ENCODE results near the gene TDP1.

TDP1 gene

DNA sequence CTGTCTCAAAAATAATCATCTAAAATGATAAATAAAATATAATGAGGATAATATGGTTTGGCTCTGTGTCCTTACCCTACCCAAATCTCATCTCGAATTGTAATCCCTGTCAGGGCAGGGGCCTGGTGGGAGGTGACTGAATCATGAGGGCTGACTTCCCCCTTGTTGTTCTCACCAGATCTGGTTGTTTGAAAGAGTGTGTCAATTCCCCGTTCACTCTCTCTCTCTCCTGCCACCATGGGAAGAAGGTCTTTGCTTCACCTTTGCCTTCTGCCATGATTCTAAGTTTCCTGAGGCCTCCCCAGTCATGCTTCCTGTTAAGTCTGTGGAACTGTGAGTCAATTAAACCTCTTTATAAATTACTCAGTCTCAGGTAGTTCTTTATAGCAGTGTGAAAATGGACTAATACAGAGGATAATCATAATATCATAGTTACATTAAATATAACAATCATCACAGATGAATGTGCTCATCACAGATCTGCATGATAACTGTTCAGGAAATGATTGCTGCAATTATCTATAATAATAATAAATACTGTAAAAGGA lies 13.8 kb upstream of the TDP1 start:
- DNase-seq (ENCODE audit: low spot score) = no peak

DNA sequence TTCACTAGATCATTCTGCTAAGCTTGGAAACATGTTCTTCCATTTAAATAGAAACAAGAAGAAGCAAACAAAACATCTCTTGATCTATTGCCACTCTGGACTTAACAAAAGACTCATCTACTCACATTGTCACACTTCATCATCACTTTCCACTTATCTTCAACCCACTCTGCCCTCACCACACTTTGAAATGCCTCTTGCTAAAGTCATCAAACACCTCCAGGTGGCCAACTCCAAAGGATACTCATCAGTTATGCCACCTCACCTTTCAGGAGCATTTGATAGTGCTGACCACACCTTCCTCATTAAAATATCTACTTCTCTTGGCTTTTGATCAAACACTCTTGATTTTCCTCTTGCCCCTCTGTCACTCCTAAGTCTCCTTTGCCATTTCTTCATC lies 8.4 kb upstream of the TDP1 start:
- DNase-seq (ENCODE audit: low spot score) = no peak

- DNase-seq (ENCODE audit: low spot score) = no peak
Measured at GRCh38 chr14:89952576-89952975, 3.2 kb upstream of the TDP1 start.

DNA sequence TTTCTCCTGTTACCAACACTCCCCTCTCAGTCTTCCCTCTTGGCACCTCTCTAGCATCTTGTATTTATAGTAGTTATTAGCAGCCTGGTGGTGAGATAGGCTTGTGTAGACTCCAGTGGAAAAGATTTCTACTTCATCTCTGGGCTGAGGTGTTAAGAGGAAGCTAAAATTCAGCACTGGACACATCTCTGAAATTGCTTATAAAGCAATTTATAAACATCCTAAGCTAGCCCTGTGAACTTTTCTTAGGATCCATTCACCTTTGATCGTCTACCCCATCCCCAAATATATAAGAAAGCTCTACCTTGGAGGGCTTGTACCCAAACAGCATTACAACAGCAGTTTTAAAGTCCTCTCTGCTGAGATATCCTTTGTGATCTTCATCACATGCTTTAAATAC lies 2.1 kb upstream of the TDP1 start:
- no peak for DNase-seq (ENCODE audit: low spot score)

GRCh38 chr14:89954070-89955021 lies 1.4 kb upstream of the TDP1 start, which contains the start of gene EFCAB11:
EFCAB11 (minus strand) TSS chr14:89954730; CDS start chr14:89954660, 70 bp downstream.
- peak; percentile 96 for DNase-seq (ENCODE audit: low spot score)

- DNase-seq (ENCODE audit: low spot score) = no peak
Measured at GRCh38 chr14:89955022-89955744, 544 bp upstream of the TDP1 start.

DNA sequence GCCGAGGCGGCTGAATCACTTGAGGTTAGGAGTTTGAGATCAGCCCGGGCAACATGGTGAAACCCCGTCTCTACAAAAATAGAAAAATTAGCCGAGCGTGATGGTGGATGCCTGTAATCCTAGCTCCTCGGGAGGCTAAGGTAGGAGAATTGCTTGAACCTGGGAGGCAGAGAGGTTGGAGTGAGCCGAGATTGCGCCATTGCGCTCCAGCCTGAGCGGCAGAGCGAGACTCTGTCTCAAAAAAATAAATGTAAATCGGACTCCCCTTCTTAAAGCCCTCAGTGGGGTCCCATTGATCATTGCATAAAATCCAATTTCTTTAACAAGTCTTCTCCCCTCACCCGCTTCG lies 908 bp downstream of the TDP1 start:
- no peak for DNase-seq (ENCODE audit: low spot score)

DNA sequence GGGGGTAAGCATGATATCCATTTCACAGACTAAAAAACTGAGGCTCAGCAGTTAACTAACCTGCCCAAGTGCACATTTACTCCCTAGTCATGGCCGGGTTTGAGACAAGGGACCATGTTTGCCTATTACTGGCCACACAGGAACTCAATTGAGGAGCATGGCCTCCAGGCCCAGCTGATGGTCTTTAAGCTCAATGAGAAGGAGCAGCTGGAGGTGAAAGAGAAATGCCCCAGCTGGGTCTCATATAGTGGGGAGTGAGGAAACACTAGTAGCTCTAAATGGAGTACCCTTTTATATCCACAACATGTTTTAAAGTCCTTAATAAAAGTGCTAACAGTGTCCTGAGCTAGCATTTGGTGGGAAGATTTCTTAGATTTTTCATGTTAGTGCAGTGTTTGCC lies 1.6 kb downstream of the TDP1 start:
- no peak for DNase-seq (ENCODE audit: low spot score)

DNA sequence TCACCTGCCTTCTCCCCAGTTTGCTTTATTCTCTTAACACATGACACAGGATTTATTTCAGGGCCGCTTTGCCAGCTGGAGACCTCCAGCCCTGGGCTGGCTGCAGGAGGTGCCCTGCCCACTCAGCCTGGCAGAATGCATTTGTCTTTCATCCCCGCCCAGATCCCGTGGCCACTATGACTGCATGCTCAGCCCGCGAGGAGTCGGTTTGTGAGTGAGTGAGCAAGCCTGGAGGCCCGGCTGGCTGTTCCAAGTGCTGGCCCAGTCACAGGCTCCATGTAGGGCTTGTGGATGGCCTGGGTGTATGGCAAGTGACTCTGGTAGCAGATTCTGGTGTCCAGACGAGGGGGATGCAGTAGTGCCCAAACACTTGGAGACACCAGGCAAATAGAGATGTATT lies 2.1 kb downstream of the TDP1 start:
- DNase-seq (ENCODE audit: low spot score) = no peak

- DNase-seq (ENCODE audit: low spot score) = no peak
Measured at GRCh38 chr14:89958966-89959365, 3.2 kb downstream of the TDP1 start.

DNA sequence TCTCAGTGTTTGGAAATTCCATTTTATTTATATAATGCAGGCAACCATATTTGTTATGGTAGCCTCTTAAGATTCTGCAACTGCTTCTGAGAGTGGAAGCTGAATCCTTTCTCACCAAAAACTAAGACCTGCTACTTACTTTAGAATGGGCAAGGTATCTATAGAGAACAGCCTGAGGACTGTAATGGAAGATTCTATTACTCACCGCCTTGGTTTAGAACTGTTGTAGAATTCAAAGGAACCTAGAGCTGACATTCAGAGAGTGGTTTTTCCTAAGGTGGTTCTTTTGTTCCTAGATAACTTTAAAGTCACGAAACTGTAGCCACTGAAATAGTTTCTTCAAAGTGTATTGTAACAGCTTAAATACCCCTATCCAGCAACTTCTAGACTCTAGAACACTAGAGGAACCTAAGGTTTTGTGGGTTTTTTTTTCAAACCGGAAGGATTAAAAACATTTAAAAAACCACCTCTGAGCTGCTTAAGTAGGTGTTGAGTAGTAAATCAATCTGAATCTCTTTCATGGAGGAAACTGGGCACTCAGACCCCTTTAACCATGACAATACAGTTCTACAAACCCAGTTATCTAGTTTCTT lies 4.2 kb downstream of the TDP1 start:
- DNase-seq (ENCODE audit: low spot score) = no peak

GRCh38 chr14:89960914-89961313 lies 5.2 kb downstream of the TDP1 start:
- no peak for DNase-seq (ENCODE audit: low spot score)

GRCh38 chr14:89963288-89963978 lies 7.7 kb downstream of the TDP1 start:
- no peak for DNase-seq (ENCODE audit: low spot score)

- DNase-seq (ENCODE audit: low spot score) = no peak
Measured at GRCh38 chr14:89965839-89966238, 10.1 kb downstream of the TDP1 start.

DNA sequence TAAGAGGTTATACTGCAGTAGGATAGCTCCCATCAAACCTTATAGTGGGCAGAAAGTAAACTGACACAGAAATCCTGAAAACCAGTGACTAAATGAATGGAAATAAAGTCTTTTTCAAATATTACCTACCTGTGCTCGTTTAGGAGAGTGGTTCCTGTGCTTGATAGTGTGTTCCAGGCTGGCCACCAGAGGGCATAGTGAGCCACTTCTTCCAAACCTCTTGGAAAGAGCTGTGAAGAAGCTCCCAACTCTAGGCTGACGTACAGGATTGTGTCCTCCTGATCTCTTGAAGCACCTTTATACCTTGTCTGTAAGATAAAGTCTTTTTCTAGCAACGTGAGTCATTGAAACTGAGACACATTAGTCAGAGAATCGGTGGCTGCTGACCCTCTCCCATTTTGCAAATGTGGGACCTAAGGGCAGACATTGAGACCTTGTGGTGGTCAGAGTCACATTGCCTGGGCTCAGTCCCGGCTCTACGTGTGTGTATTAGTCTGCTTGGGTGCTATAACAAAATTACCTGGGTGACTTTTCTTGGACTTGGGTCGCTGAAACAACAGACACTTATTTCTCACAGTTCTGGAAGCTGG lies 17.6 kb downstream of the TDP1 start:
- DNase-seq (ENCODE audit: low spot score) = peak; percentile 58

- no peak for DNase-seq (ENCODE audit: low spot score)
Measured at GRCh38 chr14:89977668-89978067, 21.9 kb downstream of the TDP1 start.

- no peak for DNase-seq (ENCODE audit: low spot score)
Measured at GRCh38 chr14:89978656-89979055, 22.9 kb downstream of the TDP1 start.

GRCh38 chr14:89983375-89983774 lies 27.6 kb downstream of the TDP1 start:
- DNase-seq (ENCODE audit: low spot score) = no peak

DNA sequence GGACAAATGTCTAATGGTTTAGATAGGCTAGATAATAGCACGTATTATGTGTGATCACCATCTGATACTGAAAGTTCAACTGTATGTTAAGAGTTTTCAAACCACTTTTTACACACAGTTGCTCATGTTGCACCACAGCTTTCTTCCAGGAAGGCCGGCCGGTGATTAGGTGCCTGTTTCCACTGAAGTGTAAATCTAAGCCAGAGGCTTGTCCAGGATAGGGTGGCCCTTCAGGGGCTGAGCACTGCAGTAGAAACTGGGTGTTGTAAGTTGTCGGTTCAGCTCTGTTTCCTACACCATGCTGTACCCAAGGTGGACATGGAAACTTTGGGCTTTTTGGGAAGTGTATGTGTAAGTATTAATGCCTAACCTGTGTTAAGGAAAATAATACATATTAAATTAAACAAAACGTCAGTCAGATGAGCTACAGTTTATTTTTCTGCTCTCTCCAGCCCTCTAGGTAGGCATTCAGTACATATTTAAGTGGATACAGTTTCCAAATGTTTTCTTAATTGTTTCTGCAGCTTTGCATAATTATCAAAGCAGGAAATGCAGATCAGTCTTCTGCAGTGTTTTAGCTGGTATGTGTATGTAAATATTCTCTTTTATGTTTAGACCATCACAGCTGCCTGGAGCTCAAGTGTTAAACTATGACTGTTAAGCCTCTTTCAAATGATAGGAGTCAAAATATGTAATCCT lies 30.9 kb downstream of the TDP1 start:
- DNase-seq (ENCODE audit: low spot score) = no peak

DNA sequence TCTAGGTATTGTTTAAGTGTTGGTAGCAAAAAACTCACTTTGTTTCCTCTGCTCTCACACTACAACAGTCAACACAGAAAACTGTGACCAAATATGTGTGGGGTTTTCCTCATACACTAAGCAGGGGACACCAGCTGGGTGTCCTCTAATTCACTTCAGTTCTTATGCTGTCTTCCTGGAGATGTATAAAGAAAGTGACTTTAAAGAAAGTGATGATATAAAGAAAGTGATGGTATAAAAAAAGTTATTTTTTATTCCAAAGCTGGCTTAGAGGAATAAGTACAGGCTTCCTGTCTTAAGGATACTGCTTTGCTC lies 31.4 kb downstream of the TDP1 start:
- no peak for DNase-seq (ENCODE audit: low spot score)

GRCh38 chr14:89988787-89989186 lies 33.1 kb downstream of the TDP1 start:
- DNase-seq (ENCODE audit: low spot score) = no peak

All from germinal center (tissue), 1 donor.